ENCODE results near the gene RRP1.

DNA sequence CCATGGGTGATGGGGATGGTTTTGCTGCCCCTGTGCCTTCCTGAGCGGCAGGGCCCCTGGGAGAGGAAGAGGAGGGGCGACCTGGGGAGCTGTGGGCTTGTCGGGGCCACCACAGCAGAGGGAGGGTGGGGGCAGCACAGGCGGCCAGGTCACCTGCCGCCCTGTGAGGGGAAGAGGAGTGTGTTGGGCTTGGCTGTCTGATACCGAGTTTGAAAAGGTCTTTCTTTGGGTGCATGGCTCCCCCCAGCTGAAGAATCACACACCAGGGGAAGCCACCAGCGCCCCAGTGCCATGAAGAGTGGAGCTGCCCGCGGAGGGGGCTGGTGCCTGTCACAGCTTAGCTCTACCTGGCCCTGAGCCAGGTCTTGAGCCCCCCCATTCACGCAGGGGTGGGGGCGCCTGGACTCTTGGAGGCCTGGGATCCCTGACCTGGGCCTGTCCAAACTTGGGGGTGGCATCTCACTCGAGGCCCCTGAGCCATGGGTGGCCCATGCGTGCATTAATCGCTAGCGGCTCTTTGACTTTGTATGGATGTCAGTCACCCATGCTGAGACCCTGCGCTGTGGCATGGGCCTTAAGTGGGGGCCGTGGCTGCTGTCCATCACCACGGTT lies 39.6 kb upstream of the RRP1 start:
- TF ChIP-seq, protein P1, sequence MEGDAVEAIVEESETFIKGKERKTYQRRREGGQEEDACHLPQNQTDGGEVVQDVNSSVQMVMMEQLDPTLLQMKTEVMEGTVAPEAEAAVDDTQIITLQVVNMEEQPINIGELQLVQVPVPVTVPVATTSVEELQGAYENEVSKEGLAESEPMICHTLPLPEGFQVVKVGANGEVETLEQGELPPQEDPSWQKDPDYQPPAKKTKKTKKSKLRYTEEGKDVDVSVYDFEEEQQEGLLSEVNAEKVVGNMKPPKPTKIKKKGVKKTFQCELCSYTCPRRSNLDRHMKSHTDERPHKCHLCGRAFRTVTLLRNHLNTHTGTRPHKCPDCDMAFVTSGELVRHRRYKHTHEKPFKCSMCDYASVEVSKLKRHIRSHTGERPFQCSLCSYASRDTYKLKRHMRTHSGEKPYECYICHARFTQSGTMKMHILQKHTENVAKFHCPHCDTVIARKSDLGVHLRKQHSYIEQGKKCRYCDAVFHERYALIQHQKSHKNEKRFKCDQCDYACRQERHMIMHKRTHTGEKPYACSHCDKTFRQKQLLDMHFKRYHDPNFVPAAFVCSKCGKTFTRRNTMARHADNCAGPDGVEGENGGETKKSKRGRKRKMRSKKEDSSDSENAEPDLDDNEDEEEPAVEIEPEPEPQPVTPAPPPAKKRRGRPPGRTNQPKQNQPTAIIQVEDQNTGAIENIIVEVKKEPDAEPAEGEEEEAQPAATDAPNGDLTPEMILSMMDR (IDR thresholded peaks at IDR 0.05), result no peak
- no peak for TF ChIP-seq ZFX (IDR thresholded peaks at IDR 0.05; ENCODE audit: borderline replicate concordance)

All from 22Rv1 (cell line).